HL-60 (cell line): ENCODE data around the gene NR2E1.

Experiments
- CTCF ChIP-seq: IDR thresholded peaks from one replicate; pipeline ENCODE4 v1.5.1; 2011; ENCODE audit warnings: low read length, control low read depth, inconsistent platforms; ENCODE audit not compliant: insufficient read depth
- GABPA ChIP-seq: IDR thresholded peaks from 2 replicates; pipeline ENCODE4 v1.6.1; 2012; ENCODE audit warnings: low read depth
- POLR2AphosphoS5 ChIP-seq: IDR thresholded peaks from 2 replicates; pipeline ENCODE4 v1.6.1; 2012; ENCODE audit warnings: low read depth
- SPI1 ChIP-seq: IDR thresholded peaks from 2 replicates; pipeline ENCODE4 v1.6.1; 2012; ENCODE audit warnings: low read depth, mild to moderate bottlenecking, borderline replicate concordance
- TF ChIP-seq, protein P1 (sequence below): IDR thresholded peaks from 2 replicates; pipeline ENCODE4 v1.6.1; 2012; ENCODE audit warnings: low read depth; ENCODE audit not compliant: insufficient replicate concordance

DNA sequence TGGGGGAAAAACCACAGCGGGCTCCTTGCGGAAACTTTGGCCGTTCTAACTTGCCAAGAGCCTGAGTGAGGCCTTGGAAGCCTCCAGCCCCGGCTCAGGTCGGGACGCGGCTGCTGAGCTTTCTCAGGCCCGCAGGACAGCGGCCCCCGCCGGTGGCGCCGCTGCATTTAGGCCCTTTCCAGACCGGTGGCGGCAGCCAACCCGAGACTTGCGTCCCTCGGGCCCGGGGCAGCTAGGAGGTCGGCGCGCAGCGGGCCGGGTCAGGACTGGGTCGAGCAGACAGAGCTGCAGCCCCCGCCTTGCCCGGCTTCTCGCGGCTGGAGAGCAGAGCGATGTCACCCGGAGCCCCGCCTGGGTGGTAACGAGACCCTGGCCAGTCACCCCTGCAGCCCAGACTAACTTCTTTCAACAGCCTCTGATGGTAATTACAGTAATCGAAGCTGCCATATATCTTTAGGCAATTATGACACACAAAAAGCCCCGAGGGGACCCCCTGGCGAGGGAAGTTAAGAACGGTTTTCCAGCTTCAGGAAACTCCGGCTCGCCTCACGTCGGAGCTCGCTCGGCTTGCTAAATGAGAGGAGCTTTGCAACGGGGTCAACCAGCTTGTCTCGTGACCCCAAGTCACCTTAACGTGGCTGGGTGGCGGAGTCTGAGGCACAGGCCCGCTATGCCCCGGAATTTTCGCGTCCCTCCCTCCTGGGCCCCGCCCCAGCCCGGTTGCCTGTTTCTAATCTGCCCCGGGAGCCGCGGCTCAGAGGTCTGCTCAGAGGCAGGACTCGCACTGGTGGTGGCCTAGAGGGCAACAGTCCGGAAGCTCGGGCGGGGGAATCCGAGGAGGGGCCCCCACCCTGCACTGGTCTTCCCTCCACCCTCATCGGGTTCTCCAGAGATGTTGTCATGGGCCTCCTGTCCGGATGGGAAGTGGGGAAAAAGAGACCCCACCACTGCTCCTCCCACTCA lies 3.0 kb downstream of the NR2E1 start:
- TF ChIP-seq CTCF: no peak
- no peak for TF ChIP-seq POLR2AphosphoS5
- TF ChIP-seq, protein P1, sequence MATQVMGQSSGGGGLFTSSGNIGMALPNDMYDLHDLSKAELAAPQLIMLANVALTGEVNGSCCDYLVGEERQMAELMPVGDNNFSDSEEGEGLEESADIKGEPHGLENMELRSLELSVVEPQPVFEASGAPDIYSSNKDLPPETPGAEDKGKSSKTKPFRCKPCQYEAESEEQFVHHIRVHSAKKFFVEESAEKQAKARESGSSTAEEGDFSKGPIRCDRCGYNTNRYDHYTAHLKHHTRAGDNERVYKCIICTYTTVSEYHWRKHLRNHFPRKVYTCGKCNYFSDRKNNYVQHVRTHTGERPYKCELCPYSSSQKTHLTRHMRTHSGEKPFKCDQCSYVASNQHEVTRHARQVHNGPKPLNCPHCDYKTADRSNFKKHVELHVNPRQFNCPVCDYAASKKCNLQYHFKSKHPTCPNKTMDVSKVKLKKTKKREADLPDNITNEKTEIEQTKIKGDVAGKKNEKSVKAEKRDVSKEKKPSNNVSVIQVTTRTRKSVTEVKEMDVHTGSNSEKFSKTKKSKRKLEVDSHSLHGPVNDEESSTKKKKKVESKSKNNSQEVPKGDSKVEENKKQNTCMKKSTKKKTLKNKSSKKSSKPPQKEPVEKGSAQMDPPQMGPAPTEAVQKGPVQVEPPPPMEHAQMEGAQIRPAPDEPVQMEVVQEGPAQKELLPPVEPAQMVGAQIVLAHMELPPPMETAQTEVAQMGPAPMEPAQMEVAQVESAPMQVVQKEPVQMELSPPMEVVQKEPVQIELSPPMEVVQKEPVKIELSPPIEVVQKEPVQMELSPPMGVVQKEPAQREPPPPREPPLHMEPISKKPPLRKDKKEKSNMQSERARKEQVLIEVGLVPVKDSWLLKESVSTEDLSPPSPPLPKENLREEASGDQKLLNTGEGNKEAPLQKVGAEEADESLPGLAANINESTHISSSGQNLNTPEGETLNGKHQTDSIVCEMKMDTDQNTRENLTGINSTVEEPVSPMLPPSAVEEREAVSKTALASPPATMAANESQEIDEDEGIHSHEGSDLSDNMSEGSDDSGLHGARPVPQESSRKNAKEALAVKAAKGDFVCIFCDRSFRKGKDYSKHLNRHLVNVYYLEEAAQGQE: no peak
- no peak for TF ChIP-seq SPI1
- TF ChIP-seq GABPA: no peak
